Left lung (tissue), 10 donors: ENCODE data around the gene CUX1. TPM values are rescaled to one million over a fixed set of nuclear protein-coding genes. Genes with fewer than 3 reads are reported as not detected.

Source experiments
- ATAC-seq: fragments of 200-7000 bp; cut with Tn5 transposase; one replicate; pipeline ENCODE4 v1.9.1; 2020; ENCODE audit warnings: moderate library complexity
- DNase-seq, 4 donors: peaks; one replicate each; pipeline ENCODE4 v3.0.0-alpha.2; 2013 to 2020
- H3K27ac ChIP-seq, 2 donors: fragments of 200-600 bp; sonication (generic) in 1 of 2; one replicate each; pipeline versions ENCODE4 v1.5.0 to v1.8.0; 2020 to 2021
- H3K27me3 ChIP-seq, 2 donors: fragments of 200-600 bp; sonication (generic) in 1 of 2; one replicate each; pipeline versions ENCODE4 v1.5.0 to v1.8.0; 2020 to 2021
- H3K36me3 ChIP-seq, 2 donors: fragments of 200-600 bp; sonication (generic) in 1 of 2; one replicate each; pipeline versions ENCODE4 v1.5.0 to v1.8.0; 2020 to 2021
- H3K4me1 ChIP-seq, 2 donors: fragments of 200-600 bp; one replicate each; pipeline ENCODE4 v1.8.0; 2021
- H3K4me3 ChIP-seq, 2 donors: fragments of 200-600 bp; sonication (generic) in 1 of 2; one replicate each; pipeline versions ENCODE4 v1.5.0 to v1.8.0; 2020 to 2021; ENCODE audit warnings: mild to moderate bottlenecking in 1 of 2
- H3K9me3 ChIP-seq, 2 donors: fragments of 200-600 bp; sonication (generic) in 1 of 2; one replicate each; pipeline versions ENCODE4 v1.5.0 to v1.8.0; 2020 to 2021
- intact Hi-C, 2 donors: fragments of 100-400 bp; cut with DNase I; formaldehyde crosslinking; loops; one replicate each; pipeline versions ENCODE4 v1.11.2 to v1.14.2; 2022
- polyA plus RNA-seq, 6 donors: library from polyadenylated mRNA; unstranded; fragments of 120-200 nt; gene quantifications; one replicate each; pipeline ENCODE4 v1.2.1, GENCODE V29; 2013; ENCODE audit not compliant: insufficient read length in 6 of 6
- total RNA-seq, 2 donors: library from RNA; stranded (reverse); fragmentation: NEBNext Ultra II Directional; extraction: Animal tissue kit (Norgen Biotek cat#: 25700); gene quantifications; one replicate each; pipeline ENCODE4 v1.2.1, GENCODE V29; 2021
- TF ChIP-seq, protein P1 (sequence below), 2 donors: fragments of 200-600 bp; sonication (generic) in 1 of 2; IDR thresholded peaks; one replicate each; pipeline versions ENCODE4 v1.5.0 to v1.8.0; 2021; ENCODE audit warnings: antibody characterized with exemption in 2 of 2
- donor health status: DM: no; HTN: yes; CAD: no.
- donor health status: DM: no; HTN: no; CAD: no.

The CUX1 gene
- total and polyA plus RNA-seq, 8 donors: 86.4 to 157 (median 96.4) TPM

DNA sequence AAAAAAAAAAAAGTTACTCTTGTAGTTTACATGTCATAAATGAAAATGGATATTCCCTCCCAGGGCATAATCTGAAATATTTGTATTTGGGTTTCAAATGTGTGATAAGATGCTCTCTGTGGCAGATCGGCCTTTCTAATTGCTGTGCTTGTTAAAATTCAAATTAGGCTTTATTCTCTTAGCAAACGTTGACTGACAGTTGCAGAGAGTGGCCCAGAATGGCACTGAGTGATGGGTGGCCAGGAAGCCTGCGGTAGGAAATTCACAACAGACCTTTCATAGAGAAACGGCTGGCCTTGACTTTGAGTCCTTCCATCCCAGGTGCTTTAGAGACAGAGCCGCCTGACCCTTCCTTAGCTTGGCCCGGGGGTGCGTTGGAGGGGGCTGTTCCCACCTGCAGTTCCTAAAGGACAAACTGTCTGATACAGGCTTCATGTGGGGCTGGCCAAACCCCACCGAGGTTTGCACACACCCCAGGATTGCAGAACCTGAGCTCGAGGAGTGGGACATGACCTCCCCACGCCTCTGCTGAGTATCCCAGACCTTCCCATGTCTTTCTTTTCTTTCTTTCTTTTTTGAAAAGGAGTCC, 152.7 kb downstream of the CUX1 start:
- TF ChIP-seq, protein P1, sequence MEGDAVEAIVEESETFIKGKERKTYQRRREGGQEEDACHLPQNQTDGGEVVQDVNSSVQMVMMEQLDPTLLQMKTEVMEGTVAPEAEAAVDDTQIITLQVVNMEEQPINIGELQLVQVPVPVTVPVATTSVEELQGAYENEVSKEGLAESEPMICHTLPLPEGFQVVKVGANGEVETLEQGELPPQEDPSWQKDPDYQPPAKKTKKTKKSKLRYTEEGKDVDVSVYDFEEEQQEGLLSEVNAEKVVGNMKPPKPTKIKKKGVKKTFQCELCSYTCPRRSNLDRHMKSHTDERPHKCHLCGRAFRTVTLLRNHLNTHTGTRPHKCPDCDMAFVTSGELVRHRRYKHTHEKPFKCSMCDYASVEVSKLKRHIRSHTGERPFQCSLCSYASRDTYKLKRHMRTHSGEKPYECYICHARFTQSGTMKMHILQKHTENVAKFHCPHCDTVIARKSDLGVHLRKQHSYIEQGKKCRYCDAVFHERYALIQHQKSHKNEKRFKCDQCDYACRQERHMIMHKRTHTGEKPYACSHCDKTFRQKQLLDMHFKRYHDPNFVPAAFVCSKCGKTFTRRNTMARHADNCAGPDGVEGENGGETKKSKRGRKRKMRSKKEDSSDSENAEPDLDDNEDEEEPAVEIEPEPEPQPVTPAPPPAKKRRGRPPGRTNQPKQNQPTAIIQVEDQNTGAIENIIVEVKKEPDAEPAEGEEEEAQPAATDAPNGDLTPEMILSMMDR (IDR thresholded peaks at IDR 0.05): no peak
- H3K27me3 ChIP-seq: no peaks in the 10 kb centered on the region
- H3K9me3 ChIP-seq: no peaks in the 10 kb centered on the region
- no peak for ATAC-seq
- H3K4me1 ChIP-seq: no peaks in the 10 kb centered on the region
- no peak for DNase-seq
- peaks cover 0 to 5% of the 10 kb centered on the region in 2 donors for H3K36me3 ChIP-seq
- intact Hi-C loops: no loop called here
- H3K27ac ChIP-seq: no peak overlapping the region
- no peak overlapping the region for H3K4me3 ChIP-seq

DNA sequence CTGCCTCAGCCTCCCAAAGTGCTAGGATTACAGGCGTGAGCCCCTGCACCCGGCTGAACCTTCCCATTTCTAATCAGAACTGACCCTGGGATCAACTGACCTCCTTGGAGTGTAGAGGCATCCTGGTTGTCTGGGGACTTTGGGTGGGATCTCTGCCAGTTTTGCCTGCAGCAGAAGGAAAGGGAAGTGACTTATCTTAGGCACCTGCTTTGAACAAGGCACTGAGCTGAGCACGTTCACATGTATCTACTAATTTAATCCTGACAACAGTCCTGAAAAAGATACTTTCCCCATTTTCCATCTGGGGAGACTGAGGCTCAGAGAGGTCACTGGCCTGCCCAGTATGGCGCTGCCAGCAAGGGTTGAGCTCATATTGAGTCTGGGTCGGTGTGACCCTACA, 153.4 kb downstream of the CUX1 start:
- intact Hi-C loops: no loop called here

DNA sequence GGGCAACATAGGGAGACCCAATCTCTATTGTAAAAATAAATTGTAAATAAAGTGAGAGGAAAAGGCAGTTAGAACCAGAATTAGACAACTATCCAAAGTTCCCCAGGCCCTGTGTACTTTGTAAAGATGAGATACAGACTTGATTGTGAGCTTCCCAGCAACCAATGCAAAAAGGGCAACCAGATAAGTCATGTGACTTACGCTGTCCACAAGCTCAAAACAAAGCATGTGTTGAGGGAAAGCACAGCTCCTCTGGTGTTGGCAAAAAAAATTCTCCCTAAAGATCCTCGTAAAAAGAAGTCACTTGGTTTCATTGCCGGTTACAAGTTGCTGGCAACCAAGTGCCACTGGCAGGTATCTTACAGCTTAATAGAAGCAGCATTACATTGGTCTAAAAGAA, 154.0 kb downstream of the CUX1 start:
- Histone ChIP-seq H3K27me3 (no peaks in the 10 kb centered on the region), H3K9me3 (no peaks in the 10 kb centered on the region), H3K4me1 (no peaks in the 10 kb centered on the region), H3K4me3 (no peak overlapping the region), H3K36me3 (peaks cover 0 to 5% of the 10 kb centered on the region in 2 donors), H3K27ac (no peak overlapping the region)
- intact Hi-C loops: no loop called here
- TF ChIP-seq, protein P1 (IDR thresholded peaks at IDR 0.05): no peak
- ATAC-seq (no peak), DNase-seq (no peak)

More for the DNA sequence above, 153.4 kb downstream of the CUX1 start:
- no peaks in the 10 kb centered on the region for H3K27me3 ChIP-seq
- no peak overlapping the region for H3K27ac ChIP-seq
- TF ChIP-seq, protein P1 (IDR thresholded peaks at IDR 0.05): no peak
- H3K9me3 ChIP-seq: no peaks in the 10 kb centered on the region
- no peak overlapping the region for H3K4me3 ChIP-seq
- no peak for DNase-seq
- peaks cover 0 to 5% of the 10 kb centered on the region in 2 donors for H3K36me3 ChIP-seq
- H3K4me1 ChIP-seq: no peaks in the 10 kb centered on the region
- ATAC-seq: no peak

DNA sequence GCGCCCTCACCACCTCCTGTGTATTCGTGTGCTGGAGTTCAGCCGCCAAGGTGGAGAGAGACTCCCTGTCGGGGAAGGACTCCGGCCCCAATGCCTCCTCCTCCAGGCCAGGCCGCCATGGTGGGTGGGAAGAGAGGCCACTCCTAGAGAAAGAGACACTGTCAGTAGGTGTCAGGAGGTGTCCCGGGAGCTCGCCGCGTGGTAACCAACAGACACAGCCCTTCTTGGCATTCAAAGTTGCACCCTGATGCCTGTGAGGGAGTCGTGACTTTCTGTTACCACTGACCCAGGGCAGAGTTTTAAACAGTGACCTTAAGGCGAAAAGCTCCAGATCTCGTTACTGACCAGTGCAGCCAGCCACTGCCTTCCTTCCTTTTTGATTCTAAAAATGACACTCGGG, 155.2 kb downstream of the CUX1 start:
- no peak for ATAC-seq
- TF ChIP-seq, protein P1 (IDR thresholded peaks at IDR 0.05): no peak

DNA sequence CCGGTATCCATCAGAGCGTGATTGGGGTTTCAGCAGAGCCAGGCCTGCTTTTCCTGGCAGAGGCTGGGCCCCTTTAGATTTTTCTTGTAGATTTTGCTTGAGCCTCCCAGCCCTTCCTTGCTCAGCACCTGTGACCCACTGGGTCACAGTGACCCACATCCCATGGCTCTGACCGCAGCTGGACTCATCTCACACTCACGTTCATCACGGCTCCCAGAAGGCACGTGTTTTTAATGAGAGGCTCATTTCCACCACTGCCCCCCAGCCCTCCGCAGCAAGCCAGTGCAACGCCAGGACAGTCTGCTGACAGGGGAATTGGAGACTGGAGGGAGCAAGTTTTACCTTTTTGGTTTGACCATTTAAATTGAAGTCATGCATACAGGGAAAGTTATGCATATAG, 155.7 kb downstream of the CUX1 start:
- peaks cover 0 to 5% of the 10 kb centered on the region in 2 donors for H3K36me3 ChIP-seq
- H3K9me3 ChIP-seq: no peaks in the 10 kb centered on the region
- H3K4me1 ChIP-seq: no peaks in the 10 kb centered on the region
- no peaks in the 10 kb centered on the region for H3K27me3 ChIP-seq
- H3K27ac ChIP-seq: no peak overlapping the region
- intact Hi-C loops: no loop called here
- ATAC-seq: no peak
- DNase-seq: no peak
- H3K4me3 ChIP-seq: no peak overlapping the region
- TF ChIP-seq, protein P1 (IDR thresholded peaks at IDR 0.05): no peak

More for the DNA sequence above, 155.2 kb downstream of the CUX1 start:
- H3K27ac ChIP-seq: no peak overlapping the region
- peaks cover 0 to 5% of the 10 kb centered on the region in 2 donors for H3K36me3 ChIP-seq
- no peaks in the 10 kb centered on the region for H3K9me3 ChIP-seq
- no peak overlapping the region for H3K4me3 ChIP-seq
- H3K4me1 ChIP-seq: no peaks in the 10 kb centered on the region
- no peak for DNase-seq
- intact Hi-C loops: no loop called here
- H3K27me3 ChIP-seq: no peaks in the 10 kb centered on the region
